Suppressor macrophage (primary cell): ENCODE measurements around the gene ISOC2.
"Not testable (repeated sequence)": the region's sequence is repeated elsewhere in the genome, so short reads cannot be mapped to it uniquely, and the experiment has no call there.

Experiments used
- DNase-seq, 4 experiments: peaks; one replicate each; pipeline ENCODE4 v3.0.0-alpha.2; 2020 to 2022
- total RNA-seq, 17 experiments: gene quantifications; one replicate each; lab custom pipeline; 2026; ENCODE audit warnings: mixed read lengths in 6 of 17, inconsistent platforms in 3 of 17; lab: John Stamatoyannopoulos, UW

ISOC2 gene, protein sequence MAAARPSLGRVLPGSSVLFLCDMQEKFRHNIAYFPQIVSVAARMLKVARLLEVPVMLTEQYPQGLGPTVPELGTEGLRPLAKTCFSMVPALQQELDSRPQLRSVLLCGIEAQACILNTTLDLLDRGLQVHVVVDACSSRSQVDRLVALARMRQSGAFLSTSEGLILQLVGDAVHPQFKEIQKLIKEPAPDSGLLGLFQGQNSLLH
- 23.5 to 48.5 (median 34.2) reads per million in 17 experiments for total RNA-seq

DNA sequence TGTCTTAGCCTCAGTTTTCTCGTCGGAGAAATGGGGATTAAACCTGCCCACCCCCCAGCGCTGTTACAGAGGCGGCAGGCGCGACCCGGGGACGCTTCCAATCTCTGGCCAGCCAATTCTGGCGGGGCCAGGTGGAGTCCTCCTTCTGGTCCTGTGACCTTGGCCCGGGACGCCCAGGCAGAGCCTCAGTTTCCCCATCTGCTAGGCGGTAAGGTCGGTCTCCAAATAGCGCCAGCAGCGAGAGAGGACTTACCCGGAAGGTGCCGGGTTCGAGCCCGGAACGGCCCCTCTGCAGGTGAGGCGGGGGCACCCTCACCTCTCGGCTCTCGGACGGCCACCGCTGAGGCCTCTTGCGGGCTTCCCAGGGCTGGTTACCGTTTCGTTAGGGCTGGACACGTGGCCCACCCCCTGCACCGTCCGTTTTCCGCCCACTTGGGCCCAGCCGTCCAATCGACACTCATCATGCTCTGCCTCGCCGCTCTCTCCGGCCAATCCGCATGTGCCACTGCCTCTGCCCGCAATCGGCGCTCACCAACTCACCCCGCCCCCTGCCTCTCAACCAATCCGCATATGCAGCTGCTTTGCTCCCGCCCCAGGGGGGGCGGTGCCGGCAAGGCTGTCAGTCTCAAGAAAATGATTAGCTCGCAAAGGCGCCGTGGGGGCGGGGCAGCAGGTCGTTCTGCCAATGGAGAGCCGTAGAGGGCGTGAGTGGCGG, at the start of gene ISOC2:
TSS of gene ISOC2 (minus strand) at position 384 of the 715 bp plus-strand sequence. CDS start 5,156 bp downstream, outside the sequence.
- DNase-seq = peak; percentile 100

DNA sequence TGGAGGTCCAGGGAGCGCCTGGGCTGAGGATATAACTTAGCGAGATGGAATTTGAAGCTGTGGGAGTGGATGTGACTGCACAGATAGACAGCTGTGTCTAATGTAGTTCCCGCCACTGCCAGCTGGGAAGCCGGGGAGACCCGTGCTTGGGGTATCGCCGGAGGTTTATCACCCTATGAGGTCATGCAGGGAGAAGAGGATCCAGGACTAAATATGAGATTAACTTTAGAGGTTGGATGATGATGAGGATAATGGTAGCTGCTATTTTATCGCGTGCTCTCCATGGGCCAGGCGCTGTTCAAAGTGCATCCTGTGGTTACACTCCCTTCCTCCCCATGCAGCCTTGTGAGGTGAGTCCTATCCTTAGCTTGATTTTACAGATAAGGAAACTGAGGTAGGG, 46.7 kb upstream of the ISOC2 start:
- no peak for DNase-seq

DNA sequence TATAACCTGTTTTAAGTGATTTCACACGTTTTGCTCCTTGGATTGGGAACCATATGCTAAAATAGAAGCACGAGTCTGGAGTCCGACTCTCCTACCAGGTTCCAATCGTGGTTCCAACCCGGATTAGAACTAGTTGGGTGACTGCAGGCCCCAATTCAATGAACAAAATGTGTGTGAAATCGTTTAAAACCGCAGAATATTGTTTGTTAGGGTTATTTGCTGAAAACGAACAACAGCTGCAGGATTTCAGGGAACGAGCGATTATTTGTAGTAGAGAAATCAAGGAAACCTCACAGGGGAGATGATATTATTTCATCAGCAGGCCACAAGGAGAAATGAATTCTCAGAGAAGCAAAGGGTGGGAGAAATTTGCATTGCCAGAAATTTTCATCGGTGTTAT, 43.5 kb upstream of the ISOC2 start:
- no peak for DNase-seq

DNA sequence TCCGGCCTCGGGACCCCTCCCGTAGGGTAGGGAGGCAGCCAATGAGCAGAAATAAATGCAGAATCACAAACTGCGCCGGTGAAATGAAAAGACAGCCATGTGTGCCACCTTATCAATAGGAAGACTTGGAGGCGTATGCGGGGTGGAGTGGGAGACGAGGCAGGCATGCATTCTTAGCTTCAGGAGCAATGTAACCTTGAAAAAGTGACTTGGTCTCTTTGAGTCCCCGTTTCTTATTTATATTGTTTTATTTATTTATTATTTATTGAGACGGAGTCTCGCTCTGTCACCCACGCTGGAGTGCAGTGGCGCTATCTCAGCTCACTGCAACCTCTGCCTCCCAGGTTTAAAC, 42.8 kb upstream of the ISOC2 start:
- DNase-seq = no peak

DNA sequence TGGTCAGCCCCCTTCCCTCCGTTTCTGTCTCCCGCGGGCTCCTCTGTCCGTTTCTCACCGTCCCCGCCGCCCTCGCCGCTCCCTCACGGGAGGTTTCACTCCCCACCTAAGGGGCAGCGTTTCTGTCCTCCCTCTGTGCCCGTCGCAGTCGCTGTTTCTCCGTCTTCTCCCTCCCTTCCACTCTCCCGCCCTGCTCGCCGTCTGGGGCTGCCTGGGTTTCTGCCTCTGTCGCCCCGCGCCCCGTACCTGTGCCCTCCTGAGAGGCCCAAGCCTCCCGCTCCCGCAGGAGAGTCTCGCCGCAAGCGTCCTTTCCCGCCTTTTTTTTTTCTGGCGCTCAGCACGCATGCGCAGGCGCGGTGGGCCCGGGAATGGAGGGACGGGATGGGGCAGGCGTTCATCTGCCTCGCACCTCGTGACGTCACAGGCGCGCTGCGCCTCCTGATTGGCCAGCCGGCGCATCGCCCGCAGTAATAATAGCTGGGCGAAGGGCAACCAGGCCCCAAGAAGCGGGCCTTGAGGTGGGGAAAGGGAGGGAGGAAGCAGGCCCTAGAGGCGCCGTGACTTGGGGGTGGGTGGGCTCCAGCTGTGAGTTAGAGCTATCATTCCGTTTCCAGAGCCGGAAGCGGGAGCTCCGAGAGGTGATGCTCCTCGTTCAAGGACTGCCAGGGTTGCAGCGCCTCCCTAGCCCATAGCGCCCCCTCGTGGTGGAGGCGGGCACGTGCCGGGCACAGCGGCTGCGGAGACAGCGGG, 42.2 kb upstream of the ISOC2 start:
- DNase-seq = peak; percentile 94 to 97 (median 96)

DNA sequence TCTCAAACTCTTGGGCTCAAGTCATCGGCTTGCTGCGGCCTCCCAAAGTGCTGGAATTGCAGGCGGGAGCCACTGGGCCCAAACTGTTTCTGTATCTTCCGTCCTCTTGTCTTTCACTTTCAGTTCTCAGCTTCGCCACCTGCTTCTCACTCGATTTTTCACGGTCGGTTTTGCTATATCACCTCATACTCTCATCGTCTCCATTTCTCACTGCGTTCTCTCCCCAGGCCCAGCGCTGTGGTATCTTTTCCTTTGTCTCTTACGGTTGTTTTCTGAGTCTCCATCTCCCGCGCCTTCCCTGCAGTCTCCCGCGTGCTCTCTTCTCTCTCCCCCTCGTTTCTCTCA, 41.7 kb upstream of the ISOC2 start:
- DNase-seq = no peak

DNA sequence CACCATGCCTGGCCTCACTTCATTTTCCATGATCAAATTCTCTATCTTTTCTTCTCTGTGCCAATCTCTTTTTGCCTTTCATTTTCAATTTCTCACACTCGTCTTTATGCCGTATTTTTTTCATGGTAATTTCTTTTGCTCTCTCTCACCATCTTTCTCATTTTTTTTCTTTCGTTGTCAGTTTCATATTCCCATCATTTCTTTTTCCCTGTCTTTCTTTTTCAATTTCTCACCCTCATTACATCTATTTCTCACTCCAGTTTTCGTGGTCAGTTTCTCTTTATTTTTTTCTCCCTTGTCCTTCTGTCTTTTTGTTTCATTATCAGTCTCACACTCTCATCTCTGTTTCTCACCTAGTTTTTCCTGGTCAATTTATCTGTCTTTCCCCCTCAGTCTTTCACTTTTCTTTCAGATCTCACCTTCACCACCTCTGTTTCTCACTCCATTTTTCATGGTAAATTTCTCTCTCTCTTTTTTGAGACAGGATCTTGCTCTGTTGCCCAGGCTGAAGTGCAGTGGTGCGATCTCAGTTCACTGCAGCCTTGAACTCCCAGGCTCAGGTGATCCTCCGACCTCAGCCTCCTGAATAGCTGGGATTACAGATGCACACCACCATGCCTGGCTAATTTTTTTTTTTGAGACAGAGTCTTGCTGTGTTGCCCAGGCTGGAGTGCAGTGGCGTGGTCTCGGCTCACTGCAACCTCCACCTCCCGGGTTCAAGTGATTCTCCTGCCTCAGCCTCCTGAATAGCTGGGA, 40.9 kb upstream of the ISOC2 start:
- no peak for DNase-seq

DNA sequence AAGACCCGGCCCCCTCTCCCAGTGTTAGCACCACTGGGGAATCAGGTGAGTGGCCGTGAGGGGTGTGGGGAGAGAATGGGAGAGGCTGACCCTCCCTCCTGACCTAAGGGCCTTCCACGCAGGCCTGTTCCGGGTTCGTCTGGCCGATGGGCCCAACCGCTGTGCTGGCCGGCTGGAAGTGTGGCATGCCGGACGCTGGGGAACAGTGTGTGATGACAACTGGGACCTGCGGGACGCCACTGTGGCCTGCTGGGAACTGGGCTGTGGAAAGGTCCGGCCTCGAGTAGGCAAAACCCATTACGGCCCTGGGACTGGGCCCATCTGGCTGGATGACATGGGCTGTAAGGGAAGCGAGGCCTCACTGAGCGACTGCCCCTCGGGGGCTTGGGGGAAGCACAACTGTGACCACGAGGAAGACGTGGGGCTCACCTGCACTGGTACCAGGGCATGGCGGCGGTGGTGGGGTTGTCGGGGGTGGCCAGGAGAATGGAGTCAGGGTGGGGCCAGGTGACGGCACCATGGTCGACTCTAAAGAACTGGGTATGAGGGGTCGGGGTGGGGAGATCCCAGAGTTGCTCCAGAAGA, 39.0 kb upstream of the ISOC2 start:
- DNase-seq = no peak

DNA sequence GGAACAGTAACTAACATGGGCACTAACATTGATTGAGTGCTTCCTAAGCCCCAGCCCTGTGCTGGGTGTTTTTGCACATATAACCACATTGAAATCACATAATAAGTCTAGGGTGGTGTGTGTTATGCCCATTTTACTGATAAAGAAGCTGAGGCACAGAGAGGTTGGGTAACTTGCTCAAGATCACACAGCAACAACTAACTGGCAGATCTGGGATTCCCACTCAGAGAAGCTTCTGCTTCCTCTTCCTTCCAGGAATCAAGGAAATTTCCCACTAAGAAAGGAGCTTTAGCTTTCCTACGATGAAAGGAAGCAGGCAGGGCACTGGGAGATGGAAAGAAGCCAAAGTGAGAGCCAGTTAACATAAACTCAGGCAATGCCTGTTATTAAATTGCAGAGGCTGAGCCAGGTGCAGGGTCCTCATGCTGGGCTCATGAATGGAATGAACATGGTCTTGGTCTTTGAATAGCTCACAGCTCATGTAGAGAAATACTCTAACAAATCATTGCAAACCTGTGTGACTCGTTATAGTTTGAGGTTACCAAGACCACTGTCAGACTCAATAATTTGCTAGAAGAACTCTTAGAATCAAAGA, 36.9 kb upstream of the ISOC2 start:
- DNase-seq = no peak

DNA sequence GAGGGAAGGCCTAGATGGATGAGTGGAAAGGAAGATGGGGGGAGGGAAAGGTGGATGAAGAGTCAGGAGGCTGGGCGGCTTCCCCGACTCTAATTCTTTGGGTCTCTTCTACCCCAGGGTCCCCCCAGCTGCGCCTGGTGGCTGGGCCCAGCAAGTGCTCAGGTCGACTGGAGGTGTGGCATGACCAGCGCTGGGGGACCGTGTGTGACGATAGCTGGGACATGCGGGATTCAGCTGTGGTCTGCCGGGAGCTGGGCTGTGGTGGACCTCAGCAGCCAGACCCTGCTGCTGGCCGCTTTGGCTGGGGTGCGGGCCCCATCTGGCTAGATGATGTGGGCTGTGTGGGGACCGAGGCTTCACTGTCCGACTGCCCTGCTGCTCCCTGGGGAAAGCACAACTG, 36.3 kb upstream of the ISOC2 start:
- DNase-seq = no peak

DNA sequence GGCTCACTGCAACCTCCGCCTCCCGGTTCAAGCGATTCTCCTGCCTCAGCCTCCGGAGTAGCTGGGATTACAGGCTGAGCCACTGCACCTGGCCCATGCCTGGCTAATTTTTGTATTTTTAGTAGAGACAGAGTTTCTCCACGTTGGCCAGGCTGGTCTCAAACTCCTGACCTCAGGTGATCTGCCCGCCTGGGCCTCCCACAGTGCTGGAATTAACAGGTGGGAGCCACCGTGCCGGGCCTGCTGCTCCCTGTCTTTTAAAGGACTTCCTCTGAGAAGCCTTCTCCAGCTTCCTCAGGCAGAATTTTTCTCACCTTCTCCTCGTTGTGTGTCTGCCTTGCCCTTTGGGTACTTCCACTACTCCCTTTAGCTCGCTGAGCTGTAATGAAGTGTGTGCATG, 35.4 kb upstream of the ISOC2 start:
- not testable (repeated sequence) for DNase-seq

DNA sequence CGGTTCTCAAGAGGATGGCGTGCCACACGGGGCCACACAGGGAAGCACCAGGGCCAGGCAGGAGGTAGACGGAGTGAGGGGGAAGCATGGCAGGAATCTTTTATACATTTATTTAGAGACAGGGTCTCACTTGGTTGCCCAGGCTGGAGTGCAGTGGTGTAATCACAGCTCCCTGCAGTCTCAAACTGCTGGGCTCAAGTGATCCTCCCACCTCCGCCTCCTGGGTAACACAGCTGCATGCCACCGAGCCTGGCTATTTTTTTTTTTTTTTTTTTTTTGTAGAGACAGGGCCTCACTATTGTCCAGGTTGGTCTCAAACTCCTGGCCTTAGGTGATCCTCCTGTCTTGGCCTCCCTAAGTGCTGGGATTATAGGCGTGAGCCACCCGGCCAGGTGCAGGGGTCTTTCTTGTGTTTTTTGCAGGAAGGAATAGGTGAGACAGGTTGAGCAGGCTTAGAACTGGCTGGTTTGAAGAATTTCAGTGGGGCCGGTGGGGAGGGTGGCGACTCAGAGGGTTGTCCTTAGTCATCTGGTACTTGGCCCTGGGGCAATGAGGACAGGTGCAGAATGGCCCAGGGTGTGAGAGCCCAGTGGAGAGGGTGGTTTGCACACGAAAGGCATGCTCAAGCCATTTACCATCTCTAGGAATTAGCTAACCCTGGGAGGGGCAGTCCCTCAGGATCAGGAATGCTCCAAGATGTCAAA, 34.4 kb upstream of the ISOC2 start:
- DNase-seq = no peak

DNA sequence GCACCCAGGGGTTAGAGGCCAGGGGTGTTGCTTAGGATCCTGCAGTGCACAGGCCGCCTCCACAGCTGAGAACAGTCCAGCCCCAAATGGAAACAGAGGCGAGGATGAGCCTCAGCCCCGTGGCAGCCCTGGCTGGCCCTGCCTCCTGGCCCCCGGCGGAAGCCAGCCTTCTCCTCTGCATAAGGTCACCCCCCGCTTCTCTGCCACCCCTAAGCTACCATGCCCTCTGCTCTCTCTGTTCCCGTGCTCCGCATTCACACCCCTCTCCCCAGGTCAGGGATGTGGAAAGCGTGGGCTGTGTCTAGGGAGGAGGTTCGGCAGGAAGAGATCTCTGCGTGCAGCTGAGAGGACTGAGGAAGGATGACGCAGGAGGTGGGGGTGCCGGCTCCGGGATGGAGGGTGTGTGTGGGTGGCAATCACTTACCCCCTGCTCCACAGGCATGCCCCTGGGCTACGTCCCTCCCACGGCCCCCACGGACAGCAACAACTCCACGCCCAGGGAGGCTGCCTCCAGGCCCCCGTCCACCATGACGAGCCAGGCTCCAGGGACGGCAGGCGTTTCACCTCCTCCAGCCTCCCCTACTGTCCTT, 32.8 kb upstream of the ISOC2 start:
- peak; percentile 8 to 49 (median 24) for DNase-seq

DNA sequence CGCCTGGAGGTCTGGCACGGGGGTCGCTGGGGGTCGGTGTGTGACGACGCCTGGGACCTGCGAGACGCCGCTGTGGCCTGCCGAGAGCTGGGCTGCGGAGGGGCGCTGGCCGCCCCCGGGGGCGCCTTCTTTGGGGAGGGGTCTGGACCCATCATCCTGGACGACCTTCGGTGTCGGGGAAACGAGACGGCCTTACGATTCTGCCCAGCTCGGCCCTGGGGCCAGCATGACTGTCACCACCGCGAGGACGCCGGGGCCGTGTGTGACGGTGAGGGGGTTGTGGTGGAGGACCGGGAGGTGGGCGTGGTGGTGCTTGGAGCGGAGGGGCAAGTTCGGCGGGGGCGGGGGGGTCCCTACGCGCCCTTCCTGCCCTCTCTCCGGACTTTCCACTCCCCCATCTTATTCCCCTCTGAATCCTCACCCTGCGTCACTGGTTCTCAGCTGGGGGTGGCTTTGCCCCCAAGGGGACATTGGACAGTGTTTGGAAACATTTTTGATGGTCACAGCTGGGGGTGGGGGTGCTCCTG, 32.3 kb upstream of the ISOC2 start:
- DNase-seq = no peak

DNA sequence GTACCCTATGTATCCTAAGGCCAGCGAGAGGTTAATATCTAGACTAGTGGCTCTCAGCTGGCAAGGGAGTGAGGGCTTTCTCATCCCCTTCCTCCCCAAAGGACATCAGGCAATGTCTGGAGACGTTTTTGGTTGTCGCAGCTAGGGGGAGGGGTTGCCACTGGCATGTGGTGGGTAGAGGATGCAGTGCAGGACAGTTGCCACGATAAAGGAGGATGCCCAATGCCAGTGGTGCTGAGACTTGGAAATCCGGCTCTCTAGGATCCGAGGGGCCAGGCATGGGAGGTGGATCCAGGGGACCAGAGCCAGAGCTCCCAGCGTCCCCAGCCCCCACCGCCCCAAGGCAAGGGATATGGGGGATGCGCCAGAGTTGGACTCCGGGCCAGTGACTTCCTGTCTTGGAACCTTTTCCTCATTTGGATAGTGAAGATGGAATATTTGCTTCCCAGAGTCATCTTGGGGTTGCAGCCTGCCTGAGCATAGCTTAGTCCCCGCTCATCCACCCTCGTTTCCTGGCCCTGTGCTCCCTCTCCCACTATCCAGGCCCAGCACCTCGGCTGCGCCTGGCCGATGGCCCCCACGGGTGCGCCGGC, 31.7 kb upstream of the ISOC2 start:
- no peak for DNase-seq

DNA sequence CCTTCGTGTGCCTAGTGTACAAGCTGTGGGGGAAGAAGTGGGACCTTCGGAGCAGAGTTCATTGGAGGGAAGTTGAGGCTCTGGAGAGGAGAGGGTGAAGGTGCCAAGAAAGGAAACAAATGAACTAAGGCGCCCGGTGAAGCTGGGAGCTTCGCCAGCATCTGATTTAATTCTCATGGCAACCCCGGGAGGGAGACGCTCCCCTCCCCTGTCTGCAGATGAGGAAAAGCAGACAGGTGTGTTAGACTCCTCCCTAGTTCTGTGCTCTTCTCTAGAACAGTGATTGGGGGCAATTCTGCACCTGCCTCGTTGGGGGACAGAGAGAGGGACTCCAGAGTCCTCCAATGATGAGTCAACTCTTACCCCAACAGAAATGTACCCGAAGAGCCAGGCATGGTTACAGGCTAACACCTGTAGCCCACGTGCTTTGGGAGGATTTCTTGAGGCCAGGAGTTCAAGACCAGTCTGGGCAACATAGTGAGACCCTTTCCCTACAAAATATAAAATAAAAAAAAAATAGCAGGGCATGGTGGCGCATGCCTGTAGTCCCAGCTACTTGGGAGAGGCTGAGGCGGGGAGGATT, 31.0 kb upstream of the ISOC2 start:
- DNase-seq = no peak

DNA sequence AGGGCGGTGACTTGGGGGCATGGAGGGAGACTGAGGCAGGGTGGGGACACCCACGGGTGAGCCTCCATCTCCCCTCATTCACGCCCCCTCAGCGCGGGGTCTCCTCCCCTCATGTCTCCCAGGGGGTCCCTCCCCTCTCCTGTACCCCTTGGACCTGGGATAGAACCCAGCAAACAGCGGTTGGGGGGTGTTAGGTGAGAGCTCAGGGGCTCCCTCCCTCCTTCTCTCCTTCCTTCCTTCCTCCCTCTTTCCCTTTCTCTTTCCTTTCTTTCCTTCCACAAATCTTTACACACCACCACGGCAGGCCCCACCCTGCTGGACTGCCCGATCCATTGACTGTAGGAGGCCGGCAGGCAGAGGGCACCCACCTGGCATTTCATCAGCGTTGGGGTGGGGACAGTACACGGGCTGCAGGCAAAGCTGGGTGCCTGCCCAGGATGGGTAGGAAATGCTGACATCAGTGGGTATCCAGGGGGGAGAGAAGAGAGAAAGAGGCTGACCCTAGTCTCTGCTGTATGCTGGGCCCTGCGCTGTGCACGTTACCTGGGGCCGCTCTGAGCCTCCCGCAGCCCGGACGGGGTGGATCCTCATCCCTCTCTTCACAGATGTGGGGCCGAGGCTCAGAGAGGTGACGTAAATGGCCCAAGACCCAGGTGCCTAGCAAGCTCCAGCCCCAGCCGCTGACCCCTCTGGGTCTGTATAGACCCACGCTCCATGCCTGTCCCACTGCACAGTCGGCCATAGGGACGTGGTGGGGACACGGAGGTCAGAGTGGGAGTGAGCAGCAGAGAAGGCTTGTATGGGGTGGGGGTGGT, 30.3 kb upstream of the ISOC2 start:
- no peak for DNase-seq

DNA sequence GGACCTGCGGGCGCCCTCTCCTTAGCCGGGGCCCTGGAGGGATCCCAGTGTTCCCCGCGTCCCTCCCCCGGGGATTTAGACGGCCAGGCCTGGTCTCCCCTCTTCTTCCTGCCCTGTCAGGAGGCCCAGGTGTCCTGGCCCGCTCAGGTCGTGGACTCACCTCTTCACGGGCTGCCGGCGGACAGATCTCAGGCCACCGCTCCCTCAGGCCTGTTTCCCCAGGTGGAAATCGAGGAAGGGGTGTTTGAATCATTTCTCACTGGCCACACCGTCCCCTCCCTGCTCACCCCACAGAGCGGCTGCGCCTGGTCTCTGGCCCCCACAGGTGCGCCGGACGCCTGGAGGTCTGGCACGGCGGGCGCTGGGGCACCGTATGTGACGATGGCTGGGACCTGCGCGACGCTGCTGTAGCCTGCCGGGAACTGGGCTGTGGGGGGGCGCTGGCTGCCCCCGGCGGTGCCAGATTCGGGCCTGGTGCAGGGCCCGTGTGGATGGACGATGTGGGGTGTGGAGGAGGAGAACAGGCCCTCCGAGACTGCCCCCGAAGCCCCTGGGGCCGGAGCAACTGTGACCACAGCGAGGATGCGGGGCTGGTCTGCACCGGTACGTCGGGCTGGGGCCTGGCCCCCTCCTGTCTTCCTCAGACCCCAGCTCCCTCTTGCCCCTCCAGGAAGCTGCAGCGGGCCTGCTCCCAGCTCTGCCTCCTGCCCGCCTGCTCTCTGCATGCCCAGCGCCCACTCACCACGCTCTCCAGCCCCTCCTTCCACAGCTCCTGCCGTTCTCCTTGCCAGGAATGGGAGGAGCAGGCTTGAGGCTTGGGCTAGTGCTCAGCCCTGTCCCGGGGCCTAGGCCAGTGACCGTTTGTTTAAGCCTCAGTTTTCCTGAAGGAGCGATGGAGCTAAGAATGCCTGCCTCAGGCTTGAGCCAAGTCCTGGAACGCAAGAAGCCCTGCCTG, 29.3 kb upstream of the ISOC2 start:
- no peak for DNase-seq
